ENCODE measurements around the gene IWS1.

IWS1 gene

GRCh38 chr2:127463155-127463991 lies 62.9 kb downstream of the IWS1 start:
- in situ Hi-C loops (cut with HindIII; ENCODE audit: low sequenced_read_pairs) = loop anchor here (25.0 kb wide), 1 partner anchor 276 kb away; no protein-coding TSS in a partner anchor

GRCh38 chr2:127462461-127462860 lies 63.8 kb downstream of the IWS1 start:
- in situ Hi-C loops (cut with HindIII; ENCODE audit: low sequenced_read_pairs) = loop anchor here (25.0 kb wide), 1 partner anchor 275 kb away; no protein-coding TSS in a partner anchor

- in situ Hi-C loops (cut with HindIII; ENCODE audit: low sequenced_read_pairs) = loop anchor here (25.0 kb wide), 1 partner anchor 270 kb away; no protein-coding TSS in a partner anchor
Measured at GRCh38 chr2:127456960-127457359, 69.3 kb downstream of the IWS1 start.

GRCh38 chr2:127455566-127456493 lies 70.5 kb downstream of the IWS1 start:
- in situ Hi-C loops (cut with HindIII; ENCODE audit: low sequenced_read_pairs) = loop anchor here (25.0 kb wide), 1 partner anchor 269 kb away; no protein-coding TSS in a partner anchor

GRCh38 chr2:127454595-127455565 lies 71.4 kb downstream of the IWS1 start:
- in situ Hi-C loops (cut with HindIII; ENCODE audit: low sequenced_read_pairs) = loop anchor here (5.0 to 25.0 kb wide), 3 partner anchors 88 to 268 kb away; no protein-coding TSS in a partner anchor

- in situ Hi-C loops (cut with HindIII; ENCODE audit: low sequenced_read_pairs) = loop anchor here (5.0 to 25.0 kb wide), 3 partner anchors 86 to 266 kb away; no protein-coding TSS in a partner anchor
Measured at GRCh38 chr2:127453392-127454171, 72.7 kb downstream of the IWS1 start.

GRCh38 chr2:127453013-127453391 lies 73.3 kb downstream of the IWS1 start:
- in situ Hi-C loops (cut with HindIII; ENCODE audit: low sequenced_read_pairs) = loop anchor here (5.0 to 25.0 kb wide), 3 partner anchors 86 to 266 kb away; no protein-coding TSS in a partner anchor

- in situ Hi-C loops (cut with HindIII; ENCODE audit: low sequenced_read_pairs) = loop anchor here (5.0 to 25.0 kb wide), 3 partner anchors 85 to 265 kb away; no protein-coding TSS in a partner anchor
Measured at GRCh38 chr2:127452423-127452822, 73.9 kb downstream of the IWS1 start.

GRCh38 chr2:127451981-127452380 lies 74.3 kb downstream of the IWS1 start:
- in situ Hi-C loops (cut with HindIII; ENCODE audit: low sequenced_read_pairs) = loop anchor here (5.0 to 25.0 kb wide), 3 partner anchors 85 to 265 kb away; no protein-coding TSS in a partner anchor

GRCh38 chr2:127449898-127450297 lies 76.4 kb downstream of the IWS1 start:
- in situ Hi-C loops (cut with HindIII; ENCODE audit: low sequenced_read_pairs) = loop anchor here (5.0 to 25.0 kb wide), 3 partner anchors 83 to 263 kb away; no protein-coding TSS in a partner anchor

- in situ Hi-C loops (cut with HindIII; ENCODE audit: low sequenced_read_pairs) = no loop called here
Measured at GRCh38 chr2:127449414-127449813, 76.9 kb downstream of the IWS1 start.

GRCh38 chr2:127448526-127448925 lies 77.8 kb downstream of the IWS1 start:
- in situ Hi-C loops (cut with HindIII; ENCODE audit: low sequenced_read_pairs) = no loop called here

GRCh38 chr2:127439343-127439742 lies 86.9 kb downstream of the IWS1 start:
- in situ Hi-C loops (cut with HindIII; ENCODE audit: low sequenced_read_pairs) = no loop called here

- in situ Hi-C loops (cut with HindIII; ENCODE audit: low sequenced_read_pairs) = no loop called here
Measured at GRCh38 chr2:127437781-127438726, 88.2 kb downstream of the IWS1 start.

- in situ Hi-C loops (cut with HindIII; ENCODE audit: low sequenced_read_pairs) = no loop called here
Measured at GRCh38 chr2:127437056-127437455, 89.2 kb downstream of the IWS1 start.

GRCh38 chr2:127434515-127434914 lies 91.8 kb downstream of the IWS1 start:
- in situ Hi-C loops (cut with HindIII; ENCODE audit: low sequenced_read_pairs) = no loop called here

- in situ Hi-C loops (cut with HindIII; ENCODE audit: low sequenced_read_pairs) = no loop called here
Measured at GRCh38 chr2:127431408-127432023, 94.8 kb downstream of the IWS1 start.
